HepG2 (cell line): Measurements from ENCODE around the gene JUND. TPM values are rescaled to one million over a fixed set of nuclear protein-coding genes. Genes with fewer than 3 reads are reported as not detected.
A peak's percentile ranks its signal among the peaks of the same experiment; 100 is the strongest.

Experiments used
- AHDC1 ChIP-seq: sonication (generic); formaldehyde crosslinking; IDR thresholded peaks from 2 replicates; pipeline ENCODE4 v1.5.1; 2020; ENCODE audit warnings: mild to moderate bottlenecking, missing genetic modification reagents, borderline replicate concordance
- AKAP8 ChIP-seq: sonication (generic); formaldehyde crosslinking; IDR thresholded peaks from 2 replicates; pipeline ENCODE4 v1.5.1; 2020; ENCODE audit warnings: mild to moderate bottlenecking, missing genetic modification reagents
- ARID3A ChIP-seq: IDR thresholded peaks from 2 replicates; pipeline ENCODE4 v1.6.1; 2012; ENCODE audit warnings: low read depth, low read length, improper control_type of control experiment
- HBP1 ChIP-seq: IDR thresholded peaks from 2 replicates; pipeline ENCODE4 v1.6.1; 2016; ENCODE audit warnings: low read depth, control low read depth
- HMG20A ChIP-seq: IDR thresholded peaks from 2 replicates; pipeline ENCODE4 v1.6.1; 2016; ENCODE audit warnings: borderline replicate concordance
- KDM1A ChIP-seq: IDR thresholded peaks from 2 replicates; pipeline ENCODE4 v1.6.1; 2016; ENCODE audit warnings: missing compliant biosample characterization
- MAZ ChIP-seq, 2 experiments: sonication (generic) in 1 of 2; formaldehyde crosslinking in 1 of 2; IDR thresholded peaks; 2 replicates each; pipeline versions ENCODE4 v1.5.0 to v1.6.1; 2012 to 2020; ENCODE audit warnings: low read depth in 2 of 2, mild to moderate bottlenecking in 2 of 2, borderline replicate concordance in 1 of 2, improper control_type of control experiment in 1 of 2, low read length in 1 of 2, missing genetic modification reagents in 1 of 2, moderate library complexity in 1 of 2
- NPAS2 ChIP-seq: sonication (generic); formaldehyde crosslinking; IDR thresholded peaks from 2 replicates; pipeline ENCODE4 v1.8.0; 2022; ENCODE audit warnings: mild to moderate bottlenecking, missing genetic modification reagents, borderline replicate concordance
- PREB ChIP-seq: sonication (generic); formaldehyde crosslinking; IDR thresholded peaks from 2 replicates; pipeline ENCODE4 v1.4.0; 2020; ENCODE audit warnings: missing genetic modification reagents
- PRMT3 ChIP-seq: sonication (generic); formaldehyde crosslinking; IDR thresholded peaks from 2 replicates; pipeline ENCODE4 v1.8.1; 2022; ENCODE audit warnings: low read depth, mild to moderate bottlenecking, moderate library complexity, missing genetic modification reagents, borderline replicate concordance
- U2AF1 ChIP-seq: fragments of 200-400 bp; formaldehyde crosslinking; optimal IDR thresholded peaks from 2 replicates; pipeline ENCODE3; 2017; ENCODE audit warnings: mild to moderate bottlenecking, low read depth, low read length
- ZKSCAN1 ChIP-seq: fragments of 150-350 bp; IDR thresholded peaks from 2 replicates; pipeline ENCODE4 v1.6.1; 2014; ENCODE audit warnings: low read length
- ZNF253 ChIP-seq: sonication (generic); formaldehyde crosslinking; IDR thresholded peaks from 2 replicates; pipeline ENCODE4 v1.8.0; 2022; ENCODE audit warnings: mild to moderate bottlenecking, missing genetic modification reagents, borderline replicate concordance
- ZNF563 ChIP-seq: sonication (generic); formaldehyde crosslinking; IDR thresholded peaks from 2 replicates; pipeline ENCODE4 v1.8.0; 2022; ENCODE audit warnings: mild to moderate bottlenecking, moderate library complexity, missing genetic modification reagents
- polyA plus RNA-seq, 8 experiments: library from polyadenylated mRNA; depleted of rRNA in 3 of 8; stranded (reverse) in 7 of 8; unstranded in 1 of 8; fragments of >200 nt; fragmentation: Illumina TruSeq in 4 of 8; extraction: Trizol in 4 of 8; gene quantifications; 2 replicates each; pipeline versions ENCODE4 v1.2.1 to v1.2.3, GENCODE V29; 2011 to 2016; ENCODE audit warnings: low read depth in 4 of 8, missing spikeins in 1 of 8, mixed read lengths in 1 of 8; ENCODE audit not compliant: insufficient read depth in 1 of 8
- total RNA-seq, 5 experiments: library from RNA; depleted of rRNA; stranded (reverse); fragments of >200 nt; fragmentation: Illumina TruSeq; extraction: Trizol; gene quantifications; 2 replicates each; pipeline ENCODE4 v1.2.3, GENCODE V29; 2016; ENCODE audit warnings: low read depth in 1 of 5

Gene JUND
- total and polyA plus RNA-seq, 2 of the 13 experiments (the other 11 are each of a cell fraction or from before 2014, with no cell fraction given), result 41.2 to 59.8 TPM

GRCh38 chr19:18300930-18301717, 19.7 kb upstream of the JUND start (continued):
- TF ChIP-seq PREB (CRISPR knock-in tag) (no peak), AHDC1 (CRISPR knock-in tag) (no peak), PRMT3 (CRISPR knock-in tag) (no peak), NPAS2 (no peak), U2AF1 (no peak), ZNF253 (CRISPR knock-in tag) (no peak), KDM1A (CRISPR knock-in tag) (peak; percentile 77), AKAP8 (CRISPR knock-in tag) (0 out of 2 replicates have a peak, but pooled peaks have one; percentile 24), ARID3A (no peak), ZNF563 (CRISPR knock-in tag) (no peak), HMG20A (CRISPR knock-in tag) (no peak; the same call in 1 of the 2 replicates), HBP1 (CRISPR knock-in tag) (no peak), MAZ (IDR thresholded peaks at IDR 0.05; ENCODE audit: borderline replicate concordance, low read depth, low read length) (peak; percentile 43; the same call in 1 of the 2 replicates), MAZ (CRISPR knock-in tag; IDR thresholded peaks at IDR 0.05; ENCODE audit: low read depth) (no peak), ZKSCAN1 (no peak)
